HG02973 (cell line): ENCODE results near the gene NTN1.

ENCODE experiments used
- ATAC-seq: cut with Tn5 transposase; IDR thresholded peaks from one replicate; pipeline ENCODE4 v1.9.1; 2021; ENCODE audit warnings: moderate library complexity; ENCODE audit not compliant: unreplicated experiment

The NTN1 gene

DNA sequence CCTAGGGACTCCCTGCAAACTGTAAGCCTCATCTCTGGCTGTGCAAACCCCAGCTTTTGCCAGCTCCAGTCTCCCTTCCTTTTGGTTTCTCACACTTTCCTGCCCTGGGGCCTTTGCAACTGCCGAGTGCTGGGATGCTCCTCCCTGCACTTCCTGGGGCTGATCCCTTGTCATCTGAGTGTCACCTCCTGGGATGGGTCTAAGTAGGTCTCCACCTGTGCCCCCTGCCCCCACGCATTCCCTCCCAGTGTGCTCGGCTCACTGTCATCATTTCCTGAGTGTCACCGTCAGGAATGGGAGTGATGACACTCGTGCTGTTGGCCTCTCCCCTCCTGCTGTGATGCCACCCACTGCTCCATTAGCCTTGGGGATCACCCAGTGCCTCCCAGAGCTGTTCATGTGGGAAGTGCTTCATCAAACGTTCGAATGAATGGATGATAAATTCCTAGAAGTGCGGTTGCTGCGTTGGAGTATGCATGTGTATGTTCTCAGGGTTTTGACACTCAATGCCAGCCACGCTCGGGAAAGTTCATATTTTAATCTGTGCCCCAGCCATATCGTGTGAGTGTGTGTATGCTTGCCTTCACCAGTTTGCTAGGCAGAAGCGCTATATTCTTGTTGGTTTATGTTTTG, 189.9 kb downstream of the NTN1 start:
- ATAC-seq, result no peak

DNA sequence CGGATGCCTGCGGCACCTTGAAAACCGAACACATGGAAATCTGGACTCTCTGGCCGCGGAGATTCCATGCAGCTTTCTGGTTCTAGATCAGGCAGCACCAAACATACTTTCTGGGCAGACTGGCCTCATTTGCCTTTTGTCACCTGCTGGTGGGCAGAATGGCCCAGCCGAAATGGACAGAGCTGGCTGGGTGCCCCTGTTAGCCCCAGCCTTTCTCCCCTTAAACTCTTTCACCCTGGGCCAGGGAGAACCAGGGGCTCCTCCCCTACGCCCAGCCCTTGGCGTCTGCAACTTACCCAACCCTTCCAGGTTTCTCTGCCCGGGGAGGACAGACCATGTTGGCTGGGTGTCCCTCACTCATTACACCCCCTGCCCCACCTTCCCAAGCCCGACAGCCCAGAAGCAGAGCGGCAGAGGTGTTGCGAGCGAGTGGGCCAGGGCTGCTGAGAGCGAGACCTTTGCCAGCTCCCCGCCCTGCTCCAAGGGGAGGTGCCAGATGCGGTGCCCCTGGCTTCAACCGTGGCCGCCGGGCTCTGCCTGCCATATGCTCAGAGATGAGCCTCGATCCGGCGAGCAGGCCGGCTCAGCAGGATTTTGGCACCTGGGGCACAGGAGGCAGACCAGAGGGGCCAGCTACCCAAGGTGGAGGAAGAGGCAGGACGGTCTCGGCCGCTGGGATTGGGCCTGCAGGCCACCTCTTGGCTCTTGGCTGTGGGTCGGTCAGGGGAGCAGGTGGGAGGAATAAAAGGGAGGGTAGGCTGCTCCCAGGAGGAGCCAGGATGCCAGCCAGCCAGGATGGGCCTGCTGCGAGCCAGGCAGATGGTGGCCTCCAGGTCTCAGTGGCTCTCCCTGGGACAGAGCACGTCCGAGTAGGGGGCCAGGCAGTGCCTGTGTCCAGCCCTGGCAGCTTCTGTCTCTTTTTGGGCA, 191.3 kb downstream of the NTN1 start:
- no peak for ATAC-seq

DNA sequence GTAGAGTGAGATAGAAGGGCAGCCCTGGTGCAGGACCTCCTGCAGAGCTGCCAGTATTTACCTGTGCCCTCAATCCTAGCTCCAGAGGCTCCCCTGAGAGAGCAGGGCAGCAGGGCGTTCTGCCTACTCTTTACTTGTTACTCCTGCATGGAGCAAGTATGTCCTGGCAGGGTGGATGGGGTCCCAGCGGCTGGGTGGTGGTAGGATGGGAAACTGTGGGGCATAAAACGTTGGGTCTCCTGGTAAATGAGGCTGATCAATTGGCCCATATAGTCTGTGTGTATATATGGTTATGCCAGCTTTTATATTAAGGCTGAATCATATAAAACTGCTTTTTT, 192.0 kb downstream of the NTN1 start:
- no peak for ATAC-seq

DNA sequence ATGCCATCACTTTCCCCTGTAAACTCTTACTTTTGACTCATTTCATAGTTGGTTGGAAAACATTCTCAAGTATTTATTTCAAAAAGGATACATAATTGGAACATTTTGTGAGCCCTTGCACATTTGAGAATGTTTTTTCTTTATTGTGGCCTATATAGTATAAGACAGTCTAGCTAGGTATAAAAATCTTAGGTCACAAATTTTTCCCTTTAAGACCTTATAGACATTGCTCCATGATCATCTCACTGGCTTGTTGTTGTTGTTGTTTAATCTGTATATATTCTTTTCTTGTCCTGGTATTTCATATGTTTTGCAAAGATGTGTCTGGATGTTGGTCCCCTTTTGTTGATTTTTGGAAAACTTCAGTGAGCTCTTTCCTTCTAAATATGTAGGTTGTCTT, 194.2 kb downstream of the NTN1 start:
- ATAC-seq, result no peak

DNA sequence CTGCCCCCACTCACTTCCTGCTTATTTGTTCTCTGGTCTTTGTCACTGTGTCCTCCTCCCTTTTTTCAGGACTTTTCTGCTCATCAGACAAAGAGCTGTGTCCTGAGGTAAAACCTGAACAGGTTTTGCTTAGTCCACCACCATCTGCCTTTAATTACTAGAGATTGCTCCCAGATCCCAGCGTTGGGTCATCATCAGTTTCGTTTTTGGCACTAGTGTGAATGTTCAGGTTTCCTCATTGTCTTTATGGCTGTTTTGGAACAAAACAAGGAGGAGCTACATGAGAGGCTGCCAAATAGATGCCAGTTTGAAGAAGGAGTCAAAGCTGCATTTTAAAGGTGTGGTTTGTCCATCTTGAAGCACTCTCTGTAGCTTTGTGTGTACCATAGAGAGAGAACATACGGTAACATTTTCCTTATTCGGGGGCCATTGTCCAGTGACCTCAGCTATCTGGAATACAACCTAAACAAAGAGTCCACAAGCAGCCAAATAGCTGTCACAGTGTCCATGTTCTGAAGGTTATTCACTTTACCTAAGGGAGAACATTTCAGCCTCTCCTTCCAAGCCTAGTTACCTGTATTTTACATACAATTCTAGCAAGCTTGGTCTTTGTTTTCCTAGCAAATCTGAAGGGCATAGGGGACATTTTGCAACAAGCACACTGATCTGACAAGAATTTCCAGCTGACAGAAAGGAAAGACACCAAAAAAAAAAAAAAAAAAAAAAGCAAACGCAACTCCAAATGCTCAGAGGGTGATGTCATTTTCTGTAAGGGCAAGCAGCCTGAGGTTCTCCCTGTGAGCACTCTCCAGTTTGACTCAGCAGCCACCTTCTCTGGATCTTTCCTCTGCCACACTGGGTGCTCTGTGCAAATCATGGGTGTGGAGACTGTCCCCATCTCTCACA, 196.1 kb downstream of the NTN1 start:
- ATAC-seq, result no peak

DNA sequence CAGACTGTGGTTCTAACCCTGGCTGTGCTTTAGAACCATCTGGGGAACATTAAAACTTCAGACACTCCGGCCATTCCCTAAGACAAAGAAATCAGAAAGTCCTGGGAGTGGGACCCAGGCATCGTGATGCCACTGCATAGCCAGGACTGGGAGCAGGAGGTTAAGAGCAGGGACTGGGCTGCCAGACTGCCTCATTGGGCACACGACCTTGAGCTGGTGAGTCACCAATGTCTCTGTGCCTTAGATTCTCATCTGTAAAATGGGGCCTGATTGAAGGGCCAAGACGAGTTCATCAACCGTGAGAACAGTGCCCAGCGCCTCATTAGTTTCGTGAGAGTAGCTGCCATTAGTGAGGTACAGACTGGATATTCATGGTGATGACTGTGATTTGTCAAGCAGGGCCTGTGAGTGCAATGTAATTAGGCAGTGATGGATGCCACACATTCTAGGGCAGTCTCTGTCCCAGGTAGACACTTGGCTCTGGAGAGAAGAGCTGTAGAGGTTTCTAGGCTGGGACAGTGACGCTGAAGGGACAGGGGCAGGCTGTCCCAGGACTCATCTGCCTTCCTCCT, 196.8 kb downstream of the NTN1 start:
- no peak for ATAC-seq

DNA sequence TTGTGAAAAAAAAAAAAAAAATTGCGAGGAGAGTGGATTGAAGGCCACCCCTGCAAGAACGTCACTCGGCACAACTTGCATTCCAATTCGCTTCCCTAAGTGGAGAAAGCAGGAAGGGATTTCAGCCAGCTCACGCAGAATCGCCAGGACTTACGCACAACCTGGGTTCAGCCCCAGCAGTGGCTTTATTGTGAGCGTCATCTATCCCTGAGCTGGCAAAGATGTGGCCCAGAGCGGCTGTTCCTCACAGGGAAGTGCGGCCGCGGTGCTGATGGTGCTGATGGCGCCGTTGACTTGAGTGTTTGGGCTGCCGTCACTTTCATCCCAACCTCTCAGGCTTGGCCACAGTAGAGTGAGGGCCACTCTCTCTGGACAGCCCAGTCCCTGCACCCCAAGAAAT, 197.6 kb downstream of the NTN1 start:
- ATAC-seq, result no peak

DNA sequence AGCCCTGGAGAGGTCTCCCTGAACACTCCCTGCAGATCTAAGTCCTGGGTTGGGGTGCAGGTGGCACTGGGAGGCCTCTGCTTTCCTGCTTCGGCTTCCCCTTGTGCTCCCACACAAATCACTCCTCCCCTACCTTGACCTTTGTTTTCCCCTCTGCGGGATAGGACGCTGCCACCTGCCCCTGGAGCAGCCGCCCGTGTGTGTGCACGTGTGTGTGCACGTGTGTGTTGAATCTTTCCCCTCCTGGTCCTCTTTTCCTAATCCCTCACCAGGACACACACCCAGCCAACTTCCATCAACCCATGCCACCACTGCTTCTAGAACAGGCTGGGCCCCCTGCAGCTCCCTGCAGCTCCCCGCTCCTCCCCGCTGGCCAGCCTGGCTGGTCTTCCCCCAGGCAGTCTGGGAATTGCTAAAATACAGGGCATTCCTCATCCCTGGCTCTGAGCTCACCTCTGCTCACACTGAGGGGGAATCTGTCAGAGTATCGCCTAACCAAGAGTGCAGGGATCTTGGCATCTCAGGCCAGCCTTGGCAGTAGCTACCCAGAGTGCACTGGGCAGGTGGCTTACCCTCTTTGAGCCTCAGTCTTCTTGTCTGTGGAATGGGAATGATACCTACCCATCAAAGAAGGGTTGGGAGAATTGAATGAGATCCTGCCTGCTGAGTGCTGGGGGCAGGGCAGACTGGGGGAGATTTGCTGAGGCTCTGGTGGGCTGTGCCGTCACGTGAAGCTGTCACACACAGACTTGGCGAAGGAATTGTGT, 198.5 kb downstream of the NTN1 start:
- ATAC-seq, result no peak

DNA sequence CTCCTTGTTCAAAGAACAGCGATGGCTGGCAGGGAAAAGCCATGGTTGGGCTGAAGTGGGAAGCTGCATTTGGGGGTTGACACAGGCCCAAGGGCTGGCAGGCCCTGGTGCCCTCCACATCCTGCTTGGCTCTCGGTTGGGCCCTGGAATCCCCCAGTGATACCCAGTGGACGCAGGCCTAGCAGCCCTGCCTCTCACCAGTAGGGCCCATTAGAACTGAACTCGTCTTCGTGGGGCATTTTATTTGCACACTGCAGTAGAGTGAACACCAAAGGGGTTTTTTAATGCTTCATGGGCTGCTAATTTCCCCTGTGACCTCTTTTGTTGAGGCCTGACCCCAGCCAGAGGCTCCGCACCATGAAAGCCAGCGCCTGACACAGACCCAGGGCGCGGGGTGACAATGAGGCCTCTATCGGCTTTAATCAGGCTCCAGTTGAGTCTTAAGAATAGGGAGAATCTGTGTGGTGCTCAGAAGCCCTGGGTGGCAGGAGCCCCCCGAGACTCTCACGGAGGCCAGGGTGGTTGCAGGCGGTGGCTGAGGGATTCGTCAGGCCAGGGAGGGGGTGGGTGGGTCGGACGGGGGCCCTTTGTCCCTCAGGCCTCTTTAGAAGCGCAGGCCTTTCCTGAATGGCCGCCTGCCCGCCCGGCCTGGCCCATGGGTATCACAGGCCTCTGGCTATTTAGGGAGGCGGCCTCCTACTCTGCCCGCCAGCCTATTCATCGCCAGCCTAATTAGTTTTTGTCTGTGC, 199.3 kb downstream of the NTN1 start:
- ATAC-seq, result no peak

DNA sequence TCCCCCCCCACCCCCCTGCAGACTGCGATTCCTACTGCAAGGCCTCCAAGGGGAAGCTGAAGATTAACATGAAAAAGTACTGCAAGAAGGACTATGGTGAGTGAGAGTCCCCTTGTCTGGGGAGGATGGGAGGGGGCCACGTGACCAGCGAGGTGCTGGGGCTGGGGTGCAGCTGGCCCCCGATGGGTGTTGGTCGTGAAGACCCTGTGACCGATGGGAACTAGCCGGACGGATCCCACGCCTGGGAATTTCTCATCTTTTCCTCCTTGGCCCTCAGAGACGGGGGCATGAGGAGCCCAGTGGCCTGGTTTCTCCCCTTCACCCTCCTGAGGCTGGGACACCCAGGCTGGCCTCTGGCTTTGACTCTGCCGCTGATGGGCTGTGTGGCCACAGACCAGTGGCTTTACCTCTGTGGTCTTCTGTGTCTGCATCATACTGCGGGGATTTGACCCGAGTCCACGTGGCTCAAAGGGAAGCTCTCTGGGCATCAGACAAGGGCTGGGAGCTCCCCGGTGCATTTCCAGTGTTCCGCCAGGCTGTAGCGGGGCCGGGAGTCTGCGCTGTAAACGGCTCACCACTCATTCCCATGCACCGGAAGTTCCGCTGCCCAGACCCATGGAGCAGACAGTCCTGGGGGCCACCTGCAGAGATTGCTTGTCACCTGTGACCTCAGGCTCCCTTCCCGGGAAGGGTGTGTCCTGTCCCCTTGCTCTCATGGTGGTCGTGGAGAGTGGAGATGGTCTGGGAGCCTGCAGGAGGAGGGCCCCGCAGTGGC, 200.0 kb downstream of the NTN1 start:
- ATAC-seq, result no peak

DNA sequence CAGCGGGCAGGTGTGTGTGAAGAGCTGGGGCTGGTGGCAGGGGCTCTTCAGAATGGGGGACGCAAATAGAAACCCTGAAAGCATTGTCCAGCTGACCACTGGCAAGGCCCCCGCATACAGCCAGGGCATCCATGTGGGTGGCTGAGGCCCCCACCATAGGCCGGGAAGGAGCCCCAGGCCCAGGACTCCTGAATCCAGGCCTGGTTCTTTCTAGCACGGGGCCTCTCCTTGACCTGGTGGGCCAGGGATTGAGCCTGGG, 200.5 kb downstream of the NTN1 start:
- no peak for ATAC-seq

DNA sequence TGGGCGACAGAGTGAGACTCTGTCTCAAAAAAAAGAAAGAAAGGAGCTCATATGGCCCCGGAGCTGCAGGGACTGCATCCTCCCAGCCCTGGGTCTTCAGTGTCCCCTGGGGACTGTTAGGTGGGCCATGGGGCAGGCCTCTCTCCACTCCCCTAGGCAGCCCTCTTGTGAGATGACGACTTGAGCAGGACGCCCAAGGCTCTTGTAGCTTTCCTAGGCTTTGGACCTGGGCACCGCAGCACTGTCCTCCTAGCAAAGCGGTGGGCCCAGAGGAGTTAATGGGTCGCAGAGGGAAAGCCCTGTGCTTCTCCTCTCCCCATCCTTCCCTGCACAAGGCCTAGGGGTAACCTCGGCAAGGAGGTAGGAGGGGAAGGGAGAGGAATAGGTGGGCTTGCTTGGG, 202.2 kb downstream of the NTN1 start:
- ATAC-seq, result no peak

DNA sequence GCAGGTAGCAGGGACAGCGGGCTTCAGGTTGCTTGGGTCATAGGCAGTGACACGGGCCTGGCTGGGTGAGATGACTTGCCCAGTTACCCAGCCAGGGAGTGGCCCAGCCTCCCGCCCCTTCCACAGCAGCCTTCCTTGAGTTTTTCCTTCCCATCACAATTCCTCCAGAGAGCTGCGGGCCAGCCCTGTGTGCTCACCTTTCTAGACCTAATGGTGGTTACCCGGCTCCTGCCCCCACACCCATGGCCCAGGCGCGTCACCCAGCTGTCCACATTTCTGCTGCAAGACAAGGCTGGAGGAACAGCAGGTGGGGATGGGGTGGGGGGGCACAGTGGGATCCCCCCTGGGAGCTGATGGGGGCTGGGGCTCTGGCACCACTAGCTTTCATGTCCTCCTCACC, 203.2 kb downstream of the NTN1 start:
- no peak for ATAC-seq

DNA sequence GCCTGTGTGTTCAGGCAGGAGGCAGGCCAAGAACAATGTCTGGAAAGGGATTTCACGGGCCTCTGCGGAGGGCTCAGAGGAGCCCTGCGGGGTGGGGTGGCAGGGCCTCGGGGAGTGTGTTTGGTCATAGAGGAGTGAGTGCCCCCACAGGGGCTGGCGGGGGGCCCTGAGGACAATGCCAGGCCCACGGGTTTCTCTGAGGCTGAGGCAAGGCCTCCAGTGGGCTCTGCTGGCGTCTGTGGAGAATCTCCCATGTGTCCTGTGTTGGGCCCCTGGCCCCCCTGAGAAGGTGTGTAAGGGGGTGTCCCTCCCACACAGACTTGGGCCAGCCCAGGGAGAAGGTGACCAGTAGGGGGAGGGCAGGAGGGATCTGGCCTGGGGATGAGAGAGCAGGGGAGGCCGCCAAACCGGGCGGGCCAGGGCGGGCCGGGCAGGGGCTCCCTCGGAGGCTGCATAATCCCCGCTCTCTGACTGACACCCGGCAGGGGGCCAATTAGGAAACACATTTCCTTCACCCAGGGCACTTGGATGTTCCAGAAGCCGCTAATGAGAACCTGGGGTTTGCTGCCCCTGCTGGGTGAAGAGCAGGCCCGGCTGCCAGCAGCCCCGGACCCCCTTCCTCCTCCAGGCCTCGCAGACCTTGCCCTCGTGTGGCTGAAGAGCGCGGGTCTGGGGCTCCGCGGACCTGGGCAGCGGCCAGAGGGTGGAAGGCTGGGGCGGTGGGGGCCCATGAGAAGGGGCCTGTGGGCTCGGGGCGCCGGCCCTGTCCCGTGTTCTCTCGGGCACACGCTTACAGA, 204.2 kb downstream of the NTN1 start:
- no peak for ATAC-seq

DNA sequence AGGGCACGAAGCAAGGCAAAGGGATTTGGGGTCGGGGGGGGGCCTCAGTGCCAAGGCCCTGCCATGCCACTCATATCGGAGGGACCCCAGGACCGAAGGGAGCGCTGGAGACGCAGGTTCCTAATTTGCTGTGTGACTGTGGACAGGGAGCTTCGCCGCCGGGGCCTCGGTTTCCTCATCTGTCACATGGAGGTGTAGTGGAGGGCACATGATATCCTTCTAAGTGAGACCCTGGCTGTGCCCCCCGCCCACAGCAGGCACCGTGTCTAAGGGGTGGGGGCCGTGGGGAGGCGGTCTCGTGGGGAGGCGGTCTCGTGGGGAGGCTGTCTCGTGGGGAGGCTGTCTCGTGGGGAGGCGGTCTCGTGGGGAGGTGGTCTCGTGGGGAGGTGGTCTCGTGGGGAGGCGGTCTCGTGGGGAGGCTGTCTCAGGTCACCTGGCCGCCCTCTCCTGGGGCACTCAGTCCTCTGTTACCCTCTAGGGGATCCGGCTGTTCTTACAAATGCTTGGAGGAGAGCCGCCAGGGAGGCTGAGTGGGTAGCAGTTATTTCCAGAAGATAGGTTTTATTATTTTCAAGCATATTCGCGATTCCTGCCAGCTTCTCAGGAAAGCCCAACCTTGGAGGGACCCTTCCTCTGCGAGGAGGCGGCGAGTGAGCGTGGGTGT, 205.0 kb downstream of the NTN1 start:
- no peak for ATAC-seq

DNA sequence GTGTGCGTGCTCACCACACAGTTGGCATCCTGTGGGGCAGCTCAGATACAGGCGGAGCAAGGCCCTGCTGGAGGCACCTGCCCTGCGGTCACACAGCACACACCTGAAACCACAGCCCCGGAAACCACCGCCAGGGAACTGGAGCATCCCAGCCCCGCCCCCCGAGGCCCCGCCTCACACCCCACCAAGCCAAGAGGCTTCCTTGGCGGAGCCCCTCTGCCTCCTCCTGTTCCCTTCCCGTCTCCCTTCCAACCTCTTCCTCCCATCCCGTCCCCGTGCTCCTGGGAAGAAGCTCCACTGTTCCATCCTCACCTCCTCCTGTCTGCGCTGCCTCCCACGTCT, 205.5 kb downstream of the NTN1 start:
- ATAC-seq, result no peak

DNA sequence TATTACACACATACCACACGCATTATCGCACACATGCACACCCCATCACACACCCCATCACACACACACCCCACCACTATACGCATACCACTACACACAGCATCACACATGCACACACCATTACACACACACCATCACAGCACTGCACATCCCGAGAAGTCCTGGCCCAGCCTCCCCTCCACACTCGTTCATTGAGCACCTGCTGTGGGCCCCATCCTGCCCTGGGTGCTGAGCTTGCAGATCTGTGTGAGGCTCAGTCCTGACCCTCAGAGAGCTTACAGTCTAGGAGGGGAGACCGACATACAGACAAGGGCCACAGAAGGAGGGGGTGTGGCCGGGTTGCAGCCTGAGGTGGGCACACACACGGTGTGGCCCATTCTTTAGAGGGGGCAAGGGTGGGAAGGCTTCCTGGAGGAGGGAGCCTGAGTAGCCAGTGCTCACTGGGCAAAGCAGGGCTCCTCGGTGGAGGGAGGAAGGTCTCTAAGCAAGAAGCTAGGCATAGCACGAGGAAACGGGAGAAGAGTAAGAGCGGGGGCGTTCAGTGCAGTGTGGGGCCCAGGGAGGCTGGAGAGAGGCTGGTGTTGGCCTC, 206.6 kb downstream of the NTN1 start:
- no peak for ATAC-seq
